ENCODE measurements around the gene FAM174C.
A peak's percentile ranks its signal among the peaks of the same experiment; 100 is the strongest.
"Not testable (repeated sequence)": the region's sequence is repeated elsewhere in the genome, so short reads cannot be mapped to it uniquely, and the experiment has no call there.

The FAM174C gene

DNA sequence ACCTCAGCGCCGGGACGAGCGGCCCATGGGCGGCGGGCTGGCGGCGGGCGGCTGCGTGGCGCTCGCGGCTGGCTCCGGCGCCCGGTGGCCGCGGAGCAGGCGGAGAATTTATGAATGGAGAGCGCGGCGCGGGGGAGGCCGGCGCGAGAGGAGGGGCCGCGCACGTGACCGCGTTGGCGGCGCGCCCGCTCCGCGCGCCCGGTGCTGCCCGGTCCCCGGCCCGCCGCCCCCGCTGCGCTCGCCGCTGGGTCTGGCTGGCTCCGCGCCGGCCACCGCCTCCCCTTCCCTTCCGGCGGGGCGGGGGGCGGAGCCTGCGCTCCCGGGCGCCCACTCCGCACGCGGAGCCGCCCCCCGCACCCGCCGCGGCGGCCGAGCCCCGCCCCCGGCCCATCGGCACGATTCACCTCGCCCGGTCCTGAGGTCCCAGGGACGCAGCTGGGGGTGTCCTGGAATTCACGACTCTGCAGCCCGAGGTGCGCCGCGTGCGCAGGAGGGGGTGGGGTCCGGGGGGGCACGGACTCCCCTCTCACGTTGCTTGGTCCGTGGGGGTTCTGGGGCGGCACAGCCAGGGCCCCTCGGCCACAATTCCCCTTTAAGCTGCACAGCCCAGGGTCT lies 37.5 kb upstream of the FAM174C start, which contains the start of gene CBARP:
TSS of gene CBARP (minus strand) at position 252 of the 615 bp plus-strand sequence. CDS start 1,905 bp downstream, outside the sequence.
- DNase-seq = no peak

DNA sequence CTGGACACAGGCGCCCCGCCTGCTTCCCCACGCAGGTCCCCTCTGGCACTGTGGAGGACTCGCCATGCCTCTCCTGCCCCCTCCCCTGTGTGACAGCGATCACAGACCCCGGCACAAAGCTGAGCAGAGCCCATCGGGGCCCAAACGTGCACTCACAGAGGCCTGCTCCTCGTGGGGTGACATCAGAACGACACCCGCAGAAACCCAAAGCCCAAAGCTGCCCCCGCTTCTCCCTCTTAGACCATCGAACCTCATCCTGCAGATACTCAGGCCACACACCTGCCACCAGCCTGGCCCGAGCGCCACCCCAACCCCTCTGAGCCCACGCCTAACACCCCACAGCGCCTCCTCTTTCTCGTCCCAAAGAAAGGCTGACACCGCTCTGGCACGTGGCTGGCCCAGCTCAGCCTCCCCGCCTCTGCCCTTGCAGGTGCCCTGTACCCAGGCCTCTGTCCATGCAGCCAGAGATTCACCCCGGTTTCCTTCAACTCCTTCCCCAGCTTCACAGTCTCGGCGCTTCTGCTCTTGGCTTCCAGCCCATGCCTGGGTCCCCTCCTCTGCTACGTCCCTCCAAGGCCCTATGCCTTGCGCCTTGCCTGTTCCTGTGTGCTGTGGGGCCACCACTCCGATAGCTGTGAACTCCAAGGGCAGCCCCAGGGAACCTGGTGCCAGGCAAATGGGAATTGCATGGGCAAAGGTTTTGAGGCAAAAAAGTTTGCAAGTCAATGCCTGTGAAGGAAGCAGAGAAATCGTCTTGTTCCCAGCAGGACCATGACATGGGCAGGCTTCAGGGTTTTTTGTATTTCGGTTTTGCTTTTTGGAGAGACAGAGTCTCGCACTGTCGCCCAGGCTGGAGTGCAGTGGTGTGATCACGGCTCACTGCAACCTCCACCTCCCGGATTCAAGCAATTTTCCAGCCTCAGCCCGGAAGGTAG lies 36.7 kb upstream of the FAM174C start:
- no peak for DNase-seq

DNA sequence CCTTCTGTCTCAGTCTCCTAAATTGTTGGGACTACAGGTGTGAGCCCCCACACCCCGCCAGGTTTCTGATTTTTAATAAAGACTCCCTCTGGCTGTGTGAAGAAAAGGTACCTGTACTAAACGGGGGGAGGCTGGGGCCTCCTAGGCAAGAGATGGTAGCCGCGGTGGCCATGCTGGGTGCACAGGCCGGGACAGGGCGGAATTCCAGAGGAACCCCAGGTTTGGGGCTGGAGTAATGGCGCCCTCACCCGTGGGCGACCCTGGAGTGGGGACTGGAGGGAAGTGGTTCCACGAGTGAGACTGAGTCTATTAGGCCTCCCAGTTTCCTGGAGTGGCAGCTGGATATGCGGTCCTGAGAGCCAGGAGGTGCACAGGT lies 35.9 kb upstream of the FAM174C start:
- no peak for DNase-seq

DNA sequence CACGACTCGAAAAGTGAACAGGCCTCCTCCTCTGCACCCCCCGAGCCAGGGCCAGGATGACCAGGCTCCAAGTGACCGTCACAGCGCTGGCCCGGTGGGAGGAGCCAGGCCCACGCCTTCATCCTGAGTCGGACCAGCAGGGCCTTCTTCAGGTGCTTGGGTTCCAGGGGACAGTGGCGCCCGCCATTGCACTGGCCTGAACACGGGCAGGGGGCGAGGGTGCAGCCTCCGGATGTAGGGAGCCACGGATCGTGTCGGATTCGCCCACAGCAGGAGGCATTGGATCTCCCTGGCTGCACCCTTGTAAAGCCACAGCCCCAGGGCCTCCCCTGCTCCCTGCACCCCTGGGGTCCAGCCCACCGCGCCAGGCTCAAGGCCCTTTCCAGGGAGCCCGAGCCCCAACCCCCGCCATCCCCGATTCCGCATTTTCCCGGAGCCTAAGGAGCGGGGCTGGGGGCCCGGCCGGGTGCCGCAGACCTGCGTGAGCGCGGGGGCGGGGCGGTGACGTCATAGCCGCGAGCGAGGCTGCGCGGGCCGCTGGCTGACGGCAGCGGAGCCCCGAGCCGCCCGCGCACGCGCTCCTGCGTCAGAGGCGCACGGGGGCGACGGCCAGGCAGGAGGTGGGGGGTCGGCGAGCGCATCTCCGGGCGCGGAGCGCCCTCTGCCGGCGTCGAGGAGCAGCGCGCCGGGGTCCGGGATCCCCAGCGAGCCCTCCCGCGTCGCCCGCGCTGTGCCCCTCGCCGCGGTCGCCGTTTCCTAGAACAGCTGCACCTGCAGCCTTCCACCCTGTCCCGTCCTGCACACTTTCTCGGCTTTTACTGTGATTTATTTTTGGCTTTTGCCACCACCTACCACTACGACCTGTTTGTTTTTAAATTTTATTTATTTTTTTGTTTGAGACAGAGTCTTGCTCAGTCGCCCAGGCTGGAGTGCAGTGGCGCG lies 35.3 kb upstream of the FAM174C start:
- DNase-seq = peak; percentile 93

DNA sequence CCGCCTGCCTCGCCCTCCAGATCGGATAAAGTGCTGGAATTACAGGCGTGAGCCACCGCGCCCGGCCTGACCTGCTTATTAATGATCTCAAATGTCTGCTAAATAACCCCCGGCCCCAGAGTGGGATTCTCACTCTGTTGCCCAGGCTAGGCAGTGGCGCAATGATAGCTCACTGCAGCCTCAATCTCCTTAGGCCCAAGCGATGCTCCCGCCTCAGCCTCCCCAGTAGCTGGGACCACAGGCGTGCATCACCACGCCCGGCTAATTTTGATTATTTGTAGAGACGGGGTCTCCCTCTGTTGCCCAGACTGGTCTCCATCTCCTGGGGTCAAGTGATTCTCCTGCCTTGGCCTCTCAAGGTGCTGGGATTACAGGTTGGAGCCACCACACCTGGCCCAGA lies 34.4 kb upstream of the FAM174C start:
- DNase-seq = no peak

DNA sequence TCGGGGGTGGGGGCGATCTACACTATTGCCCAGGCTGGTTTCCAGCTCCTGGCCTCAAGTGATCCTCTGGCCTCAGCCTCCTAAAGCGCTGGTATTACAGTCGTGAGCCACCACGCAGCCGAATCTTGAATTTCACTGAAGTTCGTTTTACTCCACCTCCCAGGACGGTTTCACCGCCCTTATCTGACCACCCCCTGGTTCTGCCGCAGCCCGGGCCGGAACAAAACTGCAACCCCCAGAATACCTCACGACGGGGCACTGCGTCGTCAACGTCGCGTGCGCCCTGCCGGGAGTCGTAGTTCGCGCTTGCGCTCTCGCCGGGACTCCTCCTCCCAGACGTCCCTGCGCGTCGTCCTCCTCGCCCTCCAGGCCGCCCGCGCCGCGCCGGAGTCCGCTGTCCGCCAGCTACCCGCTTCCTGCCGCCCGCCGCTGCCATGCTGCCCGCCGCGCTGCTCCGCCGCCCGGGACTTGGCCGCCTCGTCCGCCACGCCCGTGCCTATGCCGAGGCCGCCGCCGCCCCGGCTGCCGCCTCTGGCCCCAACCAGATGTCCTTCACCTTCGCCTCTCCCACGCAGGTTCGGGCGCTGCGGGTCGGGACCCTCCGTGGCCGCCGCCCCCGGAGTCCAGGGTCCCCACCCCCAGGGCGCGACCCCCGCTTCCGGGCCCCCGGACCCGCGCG lies 33.8 kb upstream of the FAM174C start, which contains the start of gene ATP5F1D:
TSS of gene ATP5F1D (plus strand) at position 335 of the 679 bp plus-strand sequence. CDS start at position 435, 100 bp downstream.
- peak; percentile 86 for DNase-seq

DNA sequence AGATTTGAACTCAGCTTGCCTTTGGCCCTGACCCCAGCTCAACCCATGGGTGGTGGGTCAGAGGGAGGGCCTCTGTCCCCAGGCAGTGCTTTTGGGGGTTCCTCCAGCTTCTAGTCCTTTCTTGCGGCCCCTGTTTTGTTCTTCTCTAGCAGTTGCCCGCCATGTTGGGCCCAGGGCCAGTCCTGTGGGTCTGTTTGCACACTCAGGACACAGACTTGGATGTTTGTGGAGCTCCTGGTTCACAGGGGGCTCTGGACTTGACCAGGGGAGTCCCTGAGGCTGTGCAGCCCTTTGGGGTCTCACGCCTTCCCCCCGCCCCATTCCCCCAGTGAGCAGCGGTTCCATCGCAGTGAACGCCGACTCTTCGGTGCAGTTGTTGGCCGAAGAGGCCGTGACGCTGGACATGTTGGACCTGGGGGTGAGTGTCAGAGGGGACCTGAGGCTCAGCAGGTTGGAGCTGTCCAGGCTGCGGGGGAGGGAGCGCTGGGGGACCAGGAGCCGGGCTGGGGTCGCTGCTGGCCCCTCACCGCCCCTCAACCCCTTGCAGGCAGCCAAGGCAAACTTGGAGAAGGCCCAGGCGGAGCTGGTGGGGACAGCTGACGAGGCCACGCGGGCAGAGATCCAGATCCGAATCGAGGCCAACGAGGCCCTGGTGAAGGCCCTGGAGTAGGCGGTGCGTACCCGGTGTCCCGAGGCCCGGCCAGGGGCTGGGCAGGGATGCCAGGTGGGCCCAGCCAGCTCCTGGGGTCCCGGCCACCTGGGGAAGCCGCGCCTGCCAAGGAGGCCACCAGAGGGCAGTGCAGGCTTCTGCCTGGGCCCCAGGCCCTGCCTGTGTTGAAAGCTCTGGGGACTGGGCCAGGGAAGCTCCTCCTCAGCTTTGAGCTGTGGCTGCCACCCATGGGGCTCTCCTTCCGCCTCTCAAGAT lies 31.3 kb upstream of the FAM174C start:
- DNase-seq = peak; percentile 85

DNA sequence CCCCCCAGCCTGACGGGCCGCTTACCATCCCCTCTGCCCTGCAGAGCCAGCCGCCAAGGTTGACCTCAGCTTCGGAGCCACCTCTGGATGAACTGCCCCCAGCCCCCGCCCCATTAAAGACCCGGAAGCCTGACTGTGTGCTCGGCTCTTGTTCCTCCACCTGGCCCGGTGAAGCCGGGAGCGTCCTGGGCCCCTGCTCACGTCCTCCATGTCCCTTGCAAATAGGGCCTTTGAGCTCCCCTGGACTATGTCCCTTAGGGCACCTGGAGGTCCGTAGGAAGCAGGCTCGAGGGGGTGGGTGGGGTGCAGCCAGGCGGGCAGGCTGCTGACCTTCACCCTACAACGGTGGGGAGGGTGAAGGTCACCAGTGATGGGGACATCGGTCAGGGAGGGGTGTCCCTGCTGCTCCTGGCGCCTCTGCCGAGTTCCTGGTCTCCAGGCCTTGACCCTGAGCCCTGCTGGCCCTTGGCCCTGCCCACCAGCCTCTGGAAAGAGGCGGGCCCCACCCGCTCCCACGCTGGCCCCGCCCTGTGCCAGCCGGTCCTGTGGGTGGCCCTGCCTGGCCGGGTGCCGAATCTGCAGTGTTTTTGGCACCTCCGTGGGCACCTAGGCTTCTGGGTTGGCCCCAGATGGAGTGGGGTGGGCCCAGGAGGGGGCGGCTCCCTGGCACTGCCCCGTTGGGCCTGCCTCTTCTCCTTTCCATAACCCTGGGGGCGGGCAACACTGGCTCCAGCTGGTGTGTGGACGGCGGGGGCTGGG lies 30.5 kb upstream of the FAM174C start:
- no peak for DNase-seq

DNA sequence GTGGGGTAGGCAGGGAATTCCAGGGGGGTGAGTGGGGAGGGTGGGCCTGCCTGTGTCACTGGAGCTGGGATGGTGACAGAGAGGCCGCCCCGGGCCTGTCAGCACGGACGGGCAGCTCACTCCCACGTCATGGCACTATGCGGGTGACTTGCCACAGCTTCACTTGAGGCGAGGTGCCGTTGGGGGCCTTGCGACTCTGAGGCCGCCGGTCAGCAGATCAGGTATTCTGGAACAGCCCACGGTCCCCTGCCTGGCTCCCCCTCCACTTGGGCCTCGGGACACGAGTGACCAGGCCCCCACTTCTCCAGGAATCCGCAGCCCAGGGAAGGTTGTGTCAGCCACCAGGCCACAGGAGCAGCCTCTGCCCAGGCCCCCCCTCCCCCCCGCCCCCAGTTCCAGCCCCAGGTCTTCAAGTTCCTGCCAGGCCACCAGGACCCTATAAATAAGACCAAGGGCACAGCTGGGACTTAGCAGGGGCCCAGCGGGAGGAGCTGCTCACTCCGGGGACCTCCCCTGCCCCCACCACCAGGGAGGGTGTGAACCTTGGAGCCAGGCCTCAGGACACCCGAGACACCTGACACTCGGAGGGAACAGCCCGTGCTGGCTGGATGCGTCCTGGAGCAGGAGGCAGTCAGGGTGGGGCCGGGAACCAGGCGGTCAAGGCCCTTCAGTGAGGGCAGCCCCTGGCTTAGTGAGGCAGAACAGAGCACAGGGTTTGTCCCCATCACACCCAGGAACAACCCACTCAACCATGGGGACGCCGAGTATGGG lies 29.7 kb upstream of the FAM174C start:
- DNase-seq = no peak

DNA sequence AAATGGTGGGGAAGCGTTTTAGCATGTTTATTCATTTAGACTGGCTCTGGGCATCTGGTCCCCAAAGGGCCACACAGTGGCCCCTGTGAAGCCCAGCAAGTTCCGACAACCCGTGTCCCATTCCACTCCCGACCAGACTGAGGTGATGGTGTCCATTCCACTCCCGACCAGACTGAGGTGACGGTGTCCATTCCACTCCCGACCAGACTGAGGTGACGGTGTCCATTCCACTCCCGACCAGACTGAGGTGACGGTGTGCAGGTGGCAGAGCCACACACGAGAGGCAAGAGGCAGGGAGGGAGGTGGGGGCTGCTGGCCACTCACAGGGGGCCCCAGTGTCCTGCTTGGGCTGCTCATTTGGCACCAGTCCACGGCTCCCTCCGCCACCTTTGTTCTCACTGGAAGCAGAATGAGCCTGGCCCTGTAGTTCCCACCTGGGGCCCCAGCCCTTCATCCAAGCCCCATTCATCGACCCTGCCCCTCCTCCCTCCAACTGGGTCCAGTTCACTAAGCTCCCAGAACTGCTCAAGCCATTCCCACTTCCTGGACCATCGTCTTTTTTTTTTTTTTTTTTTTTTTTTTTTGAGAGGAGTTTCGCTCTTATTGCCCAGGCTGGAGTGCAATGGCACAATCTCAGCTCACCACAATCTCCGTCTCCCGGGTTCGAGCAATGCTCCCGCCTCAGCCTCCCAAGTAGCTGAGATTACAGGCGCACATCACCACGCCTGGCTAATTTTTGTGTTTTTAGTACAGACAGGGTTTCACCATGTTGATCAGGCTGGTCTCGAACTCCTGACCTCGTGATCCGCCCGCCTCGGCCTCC lies 28.9 kb upstream of the FAM174C start:
- DNase-seq = not testable (repeated sequence)

DNA sequence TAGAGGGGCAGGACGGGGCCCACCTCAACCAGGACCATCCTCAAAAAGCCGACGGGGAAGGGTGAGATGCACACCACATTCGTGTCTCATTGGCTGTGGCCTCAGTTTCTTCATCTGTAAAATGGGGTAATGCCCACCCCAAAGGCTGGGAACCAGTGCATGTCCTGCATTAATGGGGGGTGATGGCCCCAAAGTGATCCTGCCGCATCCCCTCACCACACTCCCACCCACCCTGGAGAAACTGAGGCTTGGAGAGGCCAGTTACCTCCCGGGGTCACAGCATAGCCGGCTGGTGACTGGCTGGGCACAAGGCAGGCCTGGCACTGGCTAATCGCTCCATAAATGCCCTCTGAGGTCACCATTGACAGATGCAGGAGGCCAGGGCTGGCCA lies 27.6 kb upstream of the FAM174C start:
- no peak for DNase-seq

DNA sequence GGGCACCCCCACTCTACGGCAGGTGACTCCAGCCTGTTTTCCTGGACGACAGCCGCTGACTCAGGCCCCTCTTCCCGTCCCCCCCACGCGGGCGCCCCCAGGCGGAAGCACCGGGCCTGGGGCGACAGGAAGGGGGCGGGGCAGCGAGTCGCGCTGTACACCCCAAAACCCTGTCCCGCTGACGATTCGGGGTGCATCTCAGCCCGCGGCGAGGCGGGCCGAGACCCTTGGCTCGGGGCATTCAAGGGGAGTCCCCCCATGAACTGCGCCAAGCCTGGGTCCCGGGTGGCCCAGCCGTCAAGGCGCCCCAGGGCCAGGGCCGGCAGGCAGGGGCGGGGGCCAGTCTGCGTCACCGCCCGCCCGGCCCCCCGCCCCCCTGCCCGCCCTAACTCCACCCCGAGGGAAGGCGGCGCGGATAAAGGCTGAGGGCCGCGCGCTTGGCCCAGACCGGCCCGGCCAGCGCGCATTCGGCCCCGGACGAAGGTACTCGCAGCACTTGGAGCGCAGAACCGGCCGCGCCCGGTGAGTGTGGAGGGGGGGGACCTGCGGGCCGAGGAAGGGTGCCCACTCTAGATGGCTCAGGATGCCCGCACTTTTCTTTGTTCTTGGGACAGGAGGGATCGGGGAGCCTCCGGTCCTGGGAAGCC lies 27.1 kb upstream of the FAM174C start, which contains the start of gene MIDN:
TSS of gene MIDN (plus strand) at position 445 of the 647 bp plus-strand sequence. CDS start 1,714 bp downstream, outside the sequence.
- peak; percentile 71 for DNase-seq

DNA sequence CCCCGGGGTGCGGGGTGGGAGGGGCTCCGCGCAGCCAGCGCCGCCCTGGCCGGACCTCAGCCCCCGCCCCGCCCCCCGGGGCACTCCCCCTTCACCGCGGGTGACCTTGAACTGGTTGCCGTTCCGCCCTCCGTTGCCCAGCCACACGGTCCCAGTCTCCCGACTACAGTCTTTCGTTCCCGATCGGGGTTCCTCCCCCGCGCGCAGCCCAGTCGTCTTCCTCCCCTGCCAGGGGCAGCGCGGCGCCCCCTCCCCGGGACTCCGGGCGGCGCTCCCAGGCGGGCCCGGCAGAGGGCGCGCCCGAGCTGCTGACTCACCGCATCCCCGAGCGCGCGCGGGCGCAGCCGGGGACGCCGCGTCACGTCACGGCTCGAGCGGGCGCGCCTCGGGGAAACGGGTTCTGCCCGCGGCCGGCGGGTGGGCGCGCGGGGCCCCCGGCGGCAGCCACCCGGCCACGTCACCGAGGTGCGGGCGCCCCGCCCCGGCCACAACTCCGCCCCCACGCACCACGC lies 26.5 kb upstream of the FAM174C start:
- peak; percentile 80 for DNase-seq

DNA sequence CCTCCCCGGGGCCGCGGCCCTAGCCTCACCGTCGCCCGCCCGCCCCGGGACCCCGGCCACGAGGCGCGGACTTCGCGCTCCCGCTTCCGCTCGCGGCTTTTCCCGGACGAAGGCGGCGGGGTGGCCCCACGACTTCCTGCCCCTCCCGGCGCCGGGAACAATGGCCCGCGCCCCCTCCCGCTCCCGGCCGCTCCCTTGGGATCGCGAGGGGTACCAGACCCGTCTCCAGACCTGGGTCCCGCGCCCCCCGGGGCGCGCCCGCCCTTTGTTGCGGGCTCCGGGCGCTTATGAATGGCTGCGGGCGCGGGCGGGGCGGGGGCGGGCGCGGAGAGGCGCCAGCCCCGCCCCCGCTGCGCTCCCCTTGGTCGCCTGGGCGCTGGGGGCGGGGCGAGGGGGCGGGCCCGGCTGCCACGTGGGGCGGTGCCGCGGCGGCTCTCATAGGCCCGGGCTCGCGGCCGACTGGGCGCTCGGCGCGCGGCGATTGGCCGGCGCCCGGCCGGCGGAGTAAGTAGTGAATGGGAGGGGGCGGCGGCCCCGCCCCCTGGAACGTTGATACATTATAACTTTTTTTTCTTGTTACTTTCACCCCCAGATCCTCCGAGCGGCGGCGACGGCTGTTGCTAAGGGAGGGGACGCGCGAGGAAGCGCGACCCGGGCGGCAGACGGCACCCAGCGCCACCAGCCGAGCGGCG lies 25.9 kb upstream of the FAM174C start:
- peak; percentile 86 for DNase-seq

DNA sequence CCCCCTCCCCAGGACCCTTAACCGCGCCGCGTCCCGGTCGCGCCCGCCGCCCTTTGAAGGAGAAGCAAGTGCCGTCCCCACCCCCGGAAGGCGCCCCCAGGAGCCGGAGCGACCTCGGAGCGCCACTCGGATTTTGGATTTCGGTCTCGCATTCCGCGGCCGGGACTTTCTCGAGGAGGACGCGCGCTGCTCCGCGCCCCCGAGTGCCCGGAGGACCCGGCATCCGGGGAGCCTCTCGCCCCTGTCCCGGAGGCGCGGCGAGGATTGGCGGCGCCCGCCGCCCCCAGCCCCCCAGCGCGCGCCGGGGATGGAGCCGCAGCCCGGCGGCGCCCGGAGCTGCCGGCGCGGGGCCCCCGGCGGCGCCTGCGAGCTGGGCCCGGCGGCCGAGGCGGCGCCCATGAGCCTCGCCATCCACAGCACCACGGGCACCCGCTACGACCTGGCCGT lies 25.3 kb upstream of the FAM174C start:
- no peak for DNase-seq

DNA sequence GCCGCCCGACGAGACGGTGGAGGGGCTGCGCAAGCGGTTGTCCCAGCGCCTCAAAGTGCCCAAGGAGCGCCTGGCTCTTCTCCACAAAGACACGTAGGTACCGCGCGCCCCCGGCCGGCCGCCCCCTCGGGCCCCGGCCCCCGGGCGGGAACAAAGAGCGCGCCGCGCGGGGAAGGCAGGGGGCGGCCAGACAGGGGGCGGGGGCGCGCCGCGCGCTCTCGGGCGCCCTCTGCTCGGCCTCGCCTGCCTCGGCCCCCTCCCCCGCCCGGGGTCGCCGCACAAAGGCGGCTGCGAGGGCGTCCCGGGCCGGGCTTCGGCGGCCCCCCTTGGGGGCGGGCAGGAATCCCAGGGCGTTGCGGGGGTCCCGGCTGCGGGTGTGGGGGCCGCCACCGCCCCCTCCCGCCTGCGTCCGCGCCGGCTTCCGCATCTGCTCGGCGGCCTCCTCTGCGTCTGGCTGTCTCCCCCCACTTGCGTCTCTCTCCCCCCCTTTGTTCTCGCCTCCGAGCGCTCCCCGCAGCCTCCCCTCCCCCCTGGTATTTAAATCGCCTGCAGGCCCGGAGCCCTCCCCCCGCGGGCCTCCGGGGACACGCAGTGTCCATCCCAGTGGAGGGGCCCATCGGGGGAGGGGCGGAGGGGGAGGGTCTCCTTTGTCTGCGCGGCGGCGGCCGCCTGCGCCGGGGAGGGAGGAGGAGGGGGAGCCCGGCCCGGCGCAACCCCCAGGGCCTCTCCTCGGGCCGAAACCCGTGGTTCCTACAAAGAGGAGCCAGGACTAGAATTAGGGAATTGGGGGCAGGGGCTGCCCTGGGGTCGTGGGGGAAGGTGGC lies 24.7 kb upstream of the FAM174C start:
- peak; percentile 55 for DNase-seq
